Stimulated activated CD4-positive, alpha-beta T cell treated with anti-CD3 and anti-CD28 coated beads, Interleukin-1b, Interleukin-23, amount 100 ng/mL, for 4 hours (primary cell): ENCODE results near the gene TOX2.

ENCODE experiments used
- DNase-seq, 2 donors: peaks; one replicate each; pipeline ENCODE4 v3.0.0-alpha.2; 2020; ENCODE audit warnings: low read depth in 2 of 2

The TOX2 gene

DNA sequence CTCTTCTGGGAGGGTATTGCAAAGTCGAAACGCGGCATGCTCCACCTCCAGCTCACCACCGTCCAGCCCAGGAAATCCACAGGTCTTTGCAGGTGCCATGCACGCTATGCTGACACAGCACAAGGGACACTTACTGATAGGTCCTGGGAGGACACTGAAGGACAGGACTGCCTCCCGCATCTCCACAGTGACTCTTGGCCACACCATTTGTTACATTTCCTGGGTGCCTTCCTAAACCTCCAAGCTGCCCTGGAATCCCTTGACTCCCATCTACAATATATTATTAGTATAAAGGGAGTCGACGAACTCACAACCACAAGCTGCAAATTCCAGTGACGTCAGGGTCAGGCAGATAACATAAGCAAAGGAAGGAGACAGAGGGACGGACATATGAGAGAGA is 165.4 kb downstream of the TOX2 start:
- DNase-seq, result no peak

- DNase-seq, result peak; percentile 56 to 76
Observed at GRCh38 chr20:44080646-44081267, 166.1 kb downstream of the TOX2 start.

- no peak for DNase-seq
Observed at GRCh38 chr20:44081476-44081875, 166.8 kb downstream of the TOX2 start.

DNA sequence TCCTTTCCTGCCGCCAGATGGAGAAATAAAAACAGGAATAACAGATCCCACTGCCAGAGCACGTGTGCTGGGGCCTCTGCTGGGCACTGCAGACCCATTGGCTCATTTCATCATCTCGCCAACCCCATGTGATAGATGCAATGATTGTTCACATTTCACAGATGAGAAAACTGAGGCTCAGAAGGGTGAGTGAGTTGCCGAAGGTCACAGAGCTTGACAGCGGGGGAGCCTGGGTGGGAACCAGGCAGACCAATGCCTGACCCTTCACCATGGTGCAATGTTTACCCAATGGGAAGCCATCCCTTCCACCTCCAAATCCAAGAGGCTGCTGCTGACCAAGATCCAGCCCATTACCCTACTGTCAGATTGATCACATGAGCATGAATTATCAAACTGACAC is 167.2 kb downstream of the TOX2 start:
- DNase-seq, result no peak

DNA sequence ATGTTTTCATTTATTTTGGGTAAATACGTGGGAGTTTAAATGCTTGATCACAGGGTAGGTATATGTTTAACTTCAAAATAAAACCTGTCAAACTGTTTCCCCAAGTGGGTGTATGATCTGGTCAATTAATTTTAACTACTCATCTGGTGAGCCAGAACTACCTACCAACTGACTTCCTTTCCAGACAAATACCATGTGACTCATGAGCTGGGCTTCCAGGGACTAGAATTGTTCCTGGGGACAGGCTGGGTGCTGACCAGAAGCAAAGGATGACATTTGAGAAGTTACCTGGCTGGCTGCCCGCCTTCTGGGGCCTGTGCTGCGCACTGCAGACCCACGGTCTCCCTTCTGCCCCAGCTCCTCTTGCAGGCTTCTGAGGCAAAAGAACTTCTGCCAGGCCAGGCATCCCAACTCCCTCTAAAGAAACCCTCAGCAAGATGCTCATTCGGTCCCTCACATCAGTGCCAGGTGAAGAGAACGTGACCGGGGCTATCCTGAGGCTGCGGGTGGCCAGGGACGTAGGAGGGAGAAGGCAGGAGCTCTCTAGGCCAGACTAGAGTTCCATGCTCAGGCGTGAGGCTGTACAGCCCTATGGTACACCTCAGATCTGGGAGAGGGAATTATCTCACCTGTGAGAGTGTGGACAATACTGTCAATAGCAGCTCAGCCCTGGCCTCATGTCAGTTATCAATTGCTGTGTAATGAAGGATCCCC is 168.7 kb downstream of the TOX2 start:
- DNase-seq, result no peak

DNA sequence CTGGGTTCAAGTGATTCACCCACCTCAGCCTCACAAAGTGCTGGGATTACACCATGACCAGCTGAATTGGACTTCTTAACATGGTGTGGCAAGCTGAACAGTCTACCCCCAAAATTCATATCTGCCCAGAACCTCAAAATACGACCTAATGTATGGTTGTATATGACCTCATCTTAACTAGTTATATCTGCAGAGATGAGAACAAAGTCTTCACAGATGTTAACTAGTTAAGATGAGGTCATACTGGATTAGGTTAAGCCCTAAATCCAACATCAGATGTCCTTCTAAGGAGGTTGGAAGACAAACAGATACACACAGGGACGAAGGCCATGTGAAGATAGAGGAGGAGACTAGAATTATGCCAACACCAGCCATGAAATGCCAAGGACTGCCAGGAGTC is 169.8 kb downstream of the TOX2 start:
- DNase-seq, result no peak

- DNase-seq, result no peak
Observed at GRCh38 chr20:44084891-44085290, 170.2 kb downstream of the TOX2 start.

- DNase-seq, result no peak
Observed at GRCh38 chr20:44085616-44086434, 171.2 kb downstream of the TOX2 start.

DNA sequence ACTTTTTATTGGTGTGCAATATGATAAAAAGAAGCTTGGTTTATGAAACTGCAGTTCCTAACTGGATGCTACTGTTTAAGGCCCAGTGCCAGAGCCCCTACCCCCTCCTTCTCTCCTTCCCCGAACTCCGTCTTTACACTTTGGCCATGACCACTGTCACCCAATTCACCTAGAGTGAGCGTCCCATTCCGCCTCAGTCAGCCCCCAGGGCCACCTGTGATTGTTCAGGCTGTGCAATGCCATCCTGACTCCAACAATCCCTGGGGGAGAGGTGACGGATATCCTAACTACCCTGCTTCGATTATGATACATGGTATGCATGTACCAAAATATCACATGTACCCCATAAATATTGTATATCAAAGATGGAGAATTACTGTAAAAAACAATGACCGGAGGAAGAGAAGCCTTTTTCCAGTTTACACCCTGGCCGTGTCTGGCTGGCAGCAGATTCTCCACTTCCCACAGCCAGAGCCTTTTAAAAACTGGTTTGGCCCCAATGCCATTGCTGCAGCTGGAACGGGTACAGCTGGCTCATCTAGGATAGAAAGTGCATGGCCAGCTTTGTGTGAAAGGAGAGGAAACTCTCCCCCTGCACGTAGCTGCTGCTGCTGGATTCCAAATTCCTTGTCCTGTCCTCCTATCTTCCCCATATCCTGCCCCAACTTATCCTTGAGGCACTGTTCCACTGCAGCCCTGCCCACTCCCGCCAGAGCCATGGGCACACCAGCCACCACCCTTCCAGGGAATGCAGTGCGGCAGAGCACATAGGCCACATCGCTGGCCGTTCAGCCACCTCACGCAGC is 172.6 kb downstream of the TOX2 start:
- no peak for DNase-seq

GRCh38 chr20:44087857-44088120 is 173.1 kb downstream of the TOX2 start:
- DNase-seq, result no peak

- no peak for DNase-seq
Observed at GRCh38 chr20:44089987-44090674, 175.5 kb downstream of the TOX2 start.

DNA sequence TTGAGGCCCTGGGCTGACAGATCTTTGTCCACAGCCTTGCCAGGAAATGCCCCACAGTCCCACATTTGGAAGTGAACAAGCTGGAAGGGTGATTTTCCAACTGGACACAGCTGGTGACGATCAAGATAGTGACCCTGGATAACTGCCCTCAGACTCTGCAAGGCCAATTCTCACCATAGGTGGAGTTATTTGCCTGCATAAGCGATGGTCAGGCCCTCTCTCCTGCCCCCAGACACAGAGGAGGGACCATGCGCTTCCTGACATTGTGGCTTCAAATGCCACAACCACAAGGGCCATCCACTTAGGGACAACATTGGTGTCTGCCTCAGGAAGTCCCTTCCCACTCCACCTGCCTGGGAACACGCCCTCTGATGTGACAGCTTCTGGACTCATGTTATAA is 176.4 kb downstream of the TOX2 start:
- DNase-seq, result no peak

- DNase-seq, result no peak
Observed at GRCh38 chr20:44092551-44093248, 178.0 kb downstream of the TOX2 start.

- DNase-seq, result no peak
Observed at GRCh38 chr20:44093249-44093582, 178.6 kb downstream of the TOX2 start.

GRCh38 chr20:44095831-44096230 is 181.2 kb downstream of the TOX2 start:
- no peak for DNase-seq

GRCh38 chr20:44097521-44098255 is 183.0 kb downstream of the TOX2 start:
- no peak for DNase-seq

DNA sequence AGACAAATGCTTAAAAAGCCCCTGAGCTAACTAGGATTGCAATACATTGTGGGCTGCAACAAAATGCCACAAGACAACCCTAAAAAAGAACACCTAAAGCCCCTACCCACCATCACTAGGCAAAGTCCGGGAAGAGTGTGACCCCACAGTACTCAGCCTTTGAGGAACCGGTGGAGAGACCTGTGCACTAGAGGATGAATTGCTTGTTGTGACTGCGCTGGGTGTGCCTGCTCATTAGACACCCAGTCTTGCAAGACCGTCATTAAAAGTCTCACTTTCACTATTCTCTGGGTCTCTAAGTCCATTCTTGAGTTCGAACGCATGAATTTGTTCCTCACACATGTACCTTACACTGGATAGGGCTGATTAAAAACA is 183.6 kb downstream of the TOX2 start:
- DNase-seq, result no peak

DNA sequence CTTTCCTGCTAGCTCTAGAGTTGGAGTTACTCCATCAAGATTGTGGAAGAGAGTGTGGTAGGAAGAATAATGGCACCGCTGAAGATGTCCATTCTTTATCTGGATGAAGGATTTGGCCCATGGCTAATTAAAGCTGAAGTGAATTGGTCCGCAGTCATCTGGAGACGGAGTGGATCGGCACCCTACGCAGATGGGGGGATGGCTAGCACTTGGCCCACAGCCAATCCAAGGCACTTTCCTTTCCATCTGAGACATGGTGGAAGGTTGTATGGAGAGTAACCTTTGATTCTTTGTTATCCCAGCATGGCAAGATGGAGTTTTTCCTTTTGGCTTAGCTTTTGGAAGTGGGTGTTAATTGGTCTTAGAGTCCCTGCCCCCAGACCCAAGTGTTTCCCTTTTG is 184.0 kb downstream of the TOX2 start:
- no peak for DNase-seq

- no peak for DNase-seq
Observed at GRCh38 chr20:44099832-44100231, 185.2 kb downstream of the TOX2 start.

DNA sequence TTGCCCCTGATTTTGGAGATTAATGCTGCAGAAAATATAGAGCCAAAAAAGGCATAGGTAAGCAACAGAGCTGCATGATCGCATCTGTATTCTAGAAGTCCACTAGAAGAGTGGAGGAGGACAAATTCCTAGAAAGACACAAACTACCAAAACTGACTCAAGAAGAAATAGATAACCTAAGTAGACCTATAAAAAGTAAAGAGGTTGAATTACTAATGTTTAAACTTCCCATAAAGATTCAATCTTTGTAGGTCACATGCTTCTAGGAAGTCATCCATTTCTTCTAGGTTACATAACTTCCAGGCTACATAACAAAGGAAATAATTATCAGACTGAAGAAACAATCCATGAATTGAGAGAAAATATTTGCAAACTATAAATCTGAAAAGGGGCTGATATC is 187.9 kb downstream of the TOX2 start:
- DNase-seq, result no peak
